GM18858 (cell line): ENCODE data around the gene CTDP1.

Experiments
- ATAC-seq: cut with Tn5 transposase; IDR thresholded peaks from one replicate; pipeline ENCODE4 v1.9.1; 2021; ENCODE audit not compliant: unreplicated experiment

The CTDP1 gene

GRCh38 chr18:79679552-79680099 is at the start of gene CTDP1:
TSS of gene CTDP1 (plus strand) at chr18:79679803. CDS start at chr18:79679948, 145 bp downstream.
- ATAC-seq, result peak; percentile 43

- ATAC-seq, result no peak
Observed at GRCh38 chr18:79630281-79631095, 49.1 kb upstream of the CTDP1 start.

- ATAC-seq, result no peak
Observed at GRCh38 chr18:79631096-79631507, 48.5 kb upstream of the CTDP1 start.

GRCh38 chr18:79631761-79632446 is 47.7 kb upstream of the CTDP1 start:
- ATAC-seq, result no peak

GRCh38 chr18:79632765-79633164 is 46.8 kb upstream of the CTDP1 start:
- ATAC-seq, result no peak

- no peak for ATAC-seq
Observed at GRCh38 chr18:79634186-79634585, 45.4 kb upstream of the CTDP1 start.

GRCh38 chr18:79634593-79635426 is 44.8 kb upstream of the CTDP1 start:
- ATAC-seq, result no peak

GRCh38 chr18:79635427-79635726 is 44.2 kb upstream of the CTDP1 start:
- ATAC-seq, result no peak

- no peak for ATAC-seq
Observed at GRCh38 chr18:79637181-79637920, 42.3 kb upstream of the CTDP1 start.

GRCh38 chr18:79637921-79638909 is 41.4 kb upstream of the CTDP1 start:
- no peak for ATAC-seq

- ATAC-seq, result no peak
Observed at GRCh38 chr18:79639072-79639829, 40.4 kb upstream of the CTDP1 start.

GRCh38 chr18:79640064-79640672 is 39.4 kb upstream of the CTDP1 start:
- no peak for ATAC-seq

- ATAC-seq, result no peak
Observed at GRCh38 chr18:79640875-79641274, 38.7 kb upstream of the CTDP1 start.

GRCh38 chr18:79641722-79642497 is 37.7 kb upstream of the CTDP1 start:
- no peak for ATAC-seq

GRCh38 chr18:79642626-79643025 is 37.0 kb upstream of the CTDP1 start:
- no peak for ATAC-seq

- no peak for ATAC-seq
Observed at GRCh38 chr18:79643054-79643984, 36.3 kb upstream of the CTDP1 start.
